GM12878 (cell line): ENCODE measurements around the gene SCAF8. TPM values are rescaled to one million over a fixed set of nuclear protein-coding genes. Genes with fewer than 3 reads are reported as not detected.

Experiments used
- ATAC-seq: fragments of 200-7000 bp; cut with Tn5 transposase; 3 replicates; pipeline ENCODE4 v1.9.1; 2020; ENCODE audit warnings: mild to moderate bottlenecking, moderate library complexity
- BruUV-seq: library from RNA; stranded (reverse); fragments of 400-500 nt; replicated peaks from 2 replicates; lab custom pipeline; 2021; lab: Mats Ljungman, UMichigan
- CTCF ChIA-PET: fragments of 300-600 bp; sonication (Branson Sonifier 250); formaldehyde crosslinking; extraction: SDS; loops from one replicate; lab custom pipeline; 2021; ENCODE audit warnings: inconsistent platforms; lab: Yijun Ruan, JAX
- POLR2A ChIA-PET: fragments of 350-600 bp; formaldehyde crosslinking; extraction: SDS; loops from one replicate; lab custom pipeline; 2021; ENCODE audit warnings: inconsistent platforms; lab: Charles Lee
- RAD21 ChIA-PET: fragments of 300-600 bp; sonication (Branson Sonifier 250); formaldehyde crosslinking; loops from one replicate; lab custom pipeline; 2023; ENCODE audit warnings: antibody characterized with exemption; ENCODE audit not compliant: unreplicated experiment; lab: Charles Lee
- SMC1A ChIA-PET: fragments of 300-600 bp; sonication (Branson Sonifier 250); formaldehyde crosslinking; loops from one replicate; lab custom pipeline; 2023; ENCODE audit not compliant: unreplicated experiment, uncharacterized antibody; lab: Charles Lee
- DNase-seq: peaks from one replicate; pipeline ENCODE4 v3.0.0-alpha.2; 2011; ENCODE audit warnings: low read depth, low spot score
- FAIRE-seq: peaks from 3 replicates; lab custom pipeline; 2011; peaks lifted over from hg19 to GRCh38; lab: Jason Lieb, UNC
- H2AFZ ChIP-seq: 2 replicates; pipeline ENCODE4 v1.6.0; 2011; ENCODE audit warnings: low read depth, low read length, control low read depth; ENCODE audit not compliant: control insufficient read depth
- H3K27ac ChIP-seq: 2 replicates; pipeline ENCODE4 v1.5.1; 2011; ENCODE audit warnings: control low read depth; ENCODE audit not compliant: control insufficient read depth, insufficient read depth
- H3K27me3 ChIP-seq, 2 experiments: replicated peaks in 1 of 2; 2 replicates each; pipeline versions ENCODE4 v1.6.0 to v1.6.1; 2011; ENCODE audit warnings: low read length in 1 of 2; ENCODE audit not compliant: control insufficient read depth in 2 of 2, insufficient read depth in 2 of 2
- H3K36me3 ChIP-seq, 2 experiments: 2 replicates each; pipeline ENCODE4 v1.5.1; 2011; ENCODE audit warnings: low read length in 1 of 2; ENCODE audit not compliant: control insufficient read depth in 2 of 2, insufficient read depth in 2 of 2
- H3K4me1 ChIP-seq: 2 replicates; pipeline ENCODE4 v1.6.1; 2011; ENCODE audit warnings: mild to moderate bottlenecking, low read length, moderate library complexity, mixed read lengths; ENCODE audit not compliant: control insufficient read depth, insufficient read depth
- H3K4me2 ChIP-seq: 2 replicates; pipeline ENCODE4 v1.6.0; 2011; ENCODE audit warnings: control low read depth; ENCODE audit not compliant: control insufficient read depth, insufficient read depth
- H3K4me3 ChIP-seq: fragments of 200-600 bp; sonication (generic); 2 replicates; pipeline ENCODE4 v1.5.1; 2016
- H3K79me2 ChIP-seq: 2 replicates; pipeline ENCODE4 v1.6.0; 2011; ENCODE audit warnings: low read length; ENCODE audit not compliant: control insufficient read depth, insufficient read depth
- H3K9ac ChIP-seq: 2 replicates; pipeline ENCODE4 v1.8.0; 2011; ENCODE audit warnings: low read length, control low read depth, mixed read lengths; ENCODE audit not compliant: control insufficient read depth, insufficient read depth
- H3K9me3 ChIP-seq: replicated peaks from 3 replicates; pipeline ENCODE4 v1.5.1; 2011; ENCODE audit warnings: mild to moderate bottlenecking, low read length; ENCODE audit not compliant: control insufficient read depth, insufficient read depth
- H4K20me1 ChIP-seq: 2 replicates; pipeline ENCODE4 v1.6.0; 2011; ENCODE audit not compliant: control insufficient read depth, insufficient read depth
- BACH1 ChIP-seq: fragments of 450-650 bp; IDR thresholded peaks from 2 replicates; pipeline ENCODE4 v1.6.1; 2017; ENCODE audit warnings: mild to moderate bottlenecking, borderline replicate concordance
- ETV6 ChIP-seq, 2 experiments: fragments of 450-650 bp in 1 of 2; IDR thresholded peaks in 1 of 2; conservative IDR thresholded peaks in 1 of 2; 2 replicates each; pipeline ENCODE4 v1.6.1; 2014; ENCODE audit warnings: antibody characterized with exemption in 1 of 2, borderline replicate concordance in 1 of 2, low read depth in 1 of 2, mild to moderate bottlenecking in 1 of 2, moderate library complexity in 1 of 2
- GABPA ChIP-seq: IDR thresholded peaks from 2 replicates; pipeline ENCODE4 v1.6.1; 2014; ENCODE audit warnings: antibody characterized with exemption, low read depth, mild to moderate bottlenecking, inconsistent platforms
- IRF3 ChIP-seq: fragments of 450-650 bp; IDR thresholded peaks from 2 replicates; pipeline ENCODE4 v1.6.1; 2014; ENCODE audit warnings: mild to moderate bottlenecking
- KAT2A ChIP-seq: conservative IDR thresholded peaks from 2 replicates; pipeline ENCODE4 v1.6.1; 2011; ENCODE audit warnings: low read depth, low read length; ENCODE audit not compliant: control insufficient read depth
- MYB ChIP-seq: fragments of 150-350 bp; IDR thresholded peaks from 2 replicates; pipeline ENCODE4 v1.6.1; 2014; ENCODE audit warnings: mild to moderate bottlenecking, low read depth, low read length, borderline replicate concordance
- NFXL1 ChIP-seq: fragments of 450-650 bp; IDR thresholded peaks from 2 replicates; pipeline ENCODE4 v1.6.1; 2017; ENCODE audit warnings: antibody characterized with exemption, mild to moderate bottlenecking, borderline replicate concordance
- NRF1 ChIP-seq: conservative IDR thresholded peaks from 2 replicates; pipeline ENCODE4 v1.6.1; 2011; ENCODE audit warnings: mild to moderate bottlenecking, low read depth, low read length, improper control_type of control experiment
- POLR2A ChIP-seq: IDR thresholded peaks from 2 replicates; pipeline ENCODE4 v1.6.1; 2011; ENCODE audit warnings: low read depth, mild to moderate bottlenecking, low read length
- POLR2AphosphoS5 ChIP-seq: IDR thresholded peaks from 2 replicates; pipeline ENCODE4 v1.6.1; 2011; ENCODE audit warnings: mild to moderate bottlenecking, low read length, inconsistent platforms
- RAD21 ChIP-seq: IDR thresholded peaks from 2 replicates; pipeline ENCODE4 v1.6.1; 2011; ENCODE audit warnings: mild to moderate bottlenecking, low read depth, low read length, moderate library complexity; ENCODE audit not compliant: insufficient read depth
- RAD51 ChIP-seq: fragments of 450-650 bp; IDR thresholded peaks from 2 replicates; pipeline ENCODE4 v1.6.1; 2016; ENCODE audit warnings: moderate library complexity, mild to moderate bottlenecking, inconsistent platforms
- RBBP5 ChIP-seq: fragments of 200-600 bp; sonication (generic); conservative IDR thresholded peaks from 2 replicates; pipeline ENCODE4 v1.6.1; 2016
- SMAD5 ChIP-seq: IDR thresholded peaks from 2 replicates; pipeline ENCODE4 v1.6.1; 2016; ENCODE audit warnings: antibody characterized with exemption, low read depth
- SUPT20H ChIP-seq: IDR thresholded peaks from 2 replicates; pipeline ENCODE4 v1.6.1; 2011; ENCODE audit warnings: low read depth, mild to moderate bottlenecking, low read length, moderate library complexity, borderline replicate concordance; ENCODE audit not compliant: control insufficient read depth
- TCF12 ChIP-seq: IDR thresholded peaks from 2 replicates; pipeline ENCODE4 v1.6.1; 2011; ENCODE audit warnings: low read depth, mild to moderate bottlenecking, low read length
- USF2 ChIP-seq: IDR thresholded peaks from 2 replicates; pipeline ENCODE4 v1.6.1; 2011; ENCODE audit warnings: low read depth, low read length, improper control_type of control experiment, borderline replicate concordance
- YBX1 ChIP-seq: fragments of 450-650 bp; IDR thresholded peaks from 2 replicates; pipeline ENCODE4 v1.6.1; 2016; ENCODE audit warnings: antibody characterized with exemption
- ZBTB33 ChIP-seq: fragments of 450-650 bp; IDR thresholded peaks from 2 replicates; pipeline ENCODE4 v1.6.1; 2017; ENCODE audit warnings: mild to moderate bottlenecking
- ZNF274 ChIP-seq: IDR thresholded peaks from one replicate; pipeline ENCODE4 v1.8.0; 2011; ENCODE audit not compliant: insufficient read length, insufficient read depth
- ZNF622 ChIP-seq: fragments of 450-650 bp; IDR thresholded peaks from 2 replicates; pipeline ENCODE4 v1.6.1; 2017; ENCODE audit warnings: mild to moderate bottlenecking, inconsistent platforms
- WGBS: methylation state at CpG from one replicate; pipeline ENCODE4 v1.1.6; 2016; ENCODE audit warnings: low lambda C conversion rate; ENCODE audit not compliant: insufficient replicate concordance, insufficient coverage; ENCODE audit errors: missing lambda C conversion rate; 5-methylcytosine and 5-hydroxymethylcytosine counted together
- in situ Hi-C: fragments of 300-500 bp; cut with MboI; formaldehyde crosslinking; loops from 9 replicates; pipeline ENCODE4 v1.14.3; 2018; ENCODE audit warnings: mixed read lengths
- intact Hi-C: fragments of 100-400 bp; cut with micrococcal nuclease; formaldehyde crosslinking; loops from one replicate; pipeline ENCODE4 v1.14.2; 2022; ENCODE audit not compliant: unreplicated experiment
- polyA plus RNA-seq, 11 experiments: library from polyadenylated mRNA; depleted of rRNA in 4 of 11; unstranded in 6 of 11; stranded (reverse) in 5 of 11; fragments of >200 nt; fragmentation: Nextera tagmentation in 4 of 11; fragmentation: Illumina TruSeq in 1 of 11; extraction: Ambion mirVana in 4 of 11; extraction: Trizol in 1 of 11; gene quantifications; 1 replicate in 1 of 11; 2 replicates in 10 of 11; pipeline versions ENCODE4 v1.2.1 to v1.2.3, GENCODE V29; 2011 to 2016; ENCODE audit warnings: inconsistent platforms in 2 of 11, missing spikeins in 2 of 11, low read depth in 1 of 11
- total RNA-seq, 4 experiments: library from RNA; depleted of rRNA in 3 of 4; stranded (reverse); fragments of >200 nt in 3 of 4; fragmentation: Illumina TruSeq in 1 of 4; extraction: Trizol in 1 of 4; gene quantifications; 2 replicates each; pipeline versions ENCODE4 v1.2.1 to v1.2.3, GENCODE V29; 2013 to 2021

Gene SCAF8
- total and polyA plus RNA-seq, 10 of the 15 experiments (the other 5 are each of a cell fraction or from before 2014, with no cell fraction given): 8.1 to 28.8 (median 15.9) TPM

GRCh38 chr6:154835307-154835706, 102.1 kb downstream of the SCAF8 start (continued):
- no peak for TF ChIP-seq IRF3
- no peak for TF ChIP-seq USF2
- TF ChIP-seq BACH1: no peak

- CTCF ChIA-PET: interaction anchor here (0.8 to 2.7 kb wide), 3 partner anchors 13 to 164 kb away, joined by 3 to 13 read pairs (median 3); no protein-coding TSS in a partner anchor
- ATAC-seq (no peak), DNase-seq (no peak), FAIRE-seq (no peak)
- no peak overlapping the region for H2AFZ ChIP-seq
- no peaks in the 10 kb centered on the region for H4K20me1 ChIP-seq
- POLR2A ChIA-PET: no interaction called here
- no peak overlapping the region for H3K4me2 ChIP-seq
- in situ Hi-C loops: no loop called here
- no peaks in the 10 kb centered on the region for H3K4me1 ChIP-seq
- 98% methylated on average over 6 of the region's 6 CpGs for WGBS
- no peaks in the 10 kb centered on the region; a peak in 1 of 4 replicates for H3K36me3 ChIP-seq
- H3K9me3 ChIP-seq: no peaks in the 10 kb centered on the region
- no peak overlapping the region for H3K9ac ChIP-seq
- TF ChIP-seq RBBP5 (no peak), RAD21 (no peak), ZNF274 (no peak), RAD51 (no peak), GABPA (no peak), MYB (no peak), POLR2A (no peak), TCF12 (no peak), POLR2AphosphoS5 (no peak), ETV6 (conservative IDR thresholded peaks at IDR 0.05 in 1 of 2, IDR thresholded peaks at IDR 0.05 in 1 of 2; ENCODE audit: borderline replicate concordance in 1 of 2, low read depth in 1 of 2) (no peak), ZNF622 (no peak), ZBTB33 (no peak), SMAD5 (no peak), KAT2A (no peak), NRF1 (no peak), NFXL1 (no peak), YBX1 (no peak), SUPT20H (no peak)
- H3K79me2 ChIP-seq: peaks cover 5% of the 10 kb centered on the region
- intact Hi-C loops: no loop called here
- BruUV-seq: no TSS peak
- no peak overlapping the region for H3K27ac ChIP-seq
- H3K27me3 ChIP-seq: no peaks in the 10 kb centered on the region
- RAD21 ChIA-PET: no interaction called here
- H3K4me3 ChIP-seq: no peak overlapping the region
- SMC1A ChIA-PET: interaction anchor here (1.9 kb wide), 2 partner anchors 10 to 14 kb away, joined by 8 to 9 read pairs; no protein-coding TSS in a partner anchor
Observed at GRCh38 chr6:154839546-154839945, 106.3 kb downstream of the SCAF8 start.
